MCF 10A (cell line): Measurements from ENCODE around the gene CAMK2G. TPM values are rescaled to one million over a fixed set of nuclear protein-coding genes. Genes with fewer than 3 reads are reported as not detected.
"Not testable (repeated sequence)": the region's sequence is repeated elsewhere in the genome, so short reads cannot be mapped to it uniquely, and the experiment has no call there.

ENCODE experiments used
- BruUV-seq: library from RNA; stranded (reverse); fragments of 400-500 nt; replicated peaks from 2 replicates; lab custom pipeline; 2021; lab: Mats Ljungman, UMichigan
- CTCF ChIA-PET: fragments of 300-600 bp; sonication (Branson Sonifier 250); formaldehyde crosslinking; extraction: SDS; loops from one replicate; lab custom pipeline; 2021; ENCODE audit warnings: antibody characterized with exemption, inconsistent platforms; lab: Yijun Ruan, JAX
- POLR2A ChIA-PET: fragments of 300-600, 350-650 bp; sonication (Branson Sonifier 250); formaldehyde crosslinking; extraction: SDS; loops from one replicate; lab custom pipeline; 2020; ENCODE audit warnings: antibody characterized with exemption, inconsistent platforms; lab: Yijun Ruan, JAX
- DNase-seq: peaks from one replicate; pipeline ENCODE4 v3.0.0-alpha.2; 2018; ENCODE audit not compliant: unreplicated experiment
- H3K27ac Mint-ChIP-seq: one replicate; pipeline ENCODE4 v1.8.0; 2022; ENCODE audit warnings: mild to moderate bottlenecking, low read depth, mixed read lengths; ENCODE audit not compliant: unreplicated experiment
- H3K27me3 Mint-ChIP-seq: one replicate; pipeline ENCODE4 v1.8.0; 2022; ENCODE audit warnings: mixed read lengths; ENCODE audit not compliant: insufficient read depth, unreplicated experiment
- H3K36me3 Mint-ChIP-seq: one replicate; pipeline ENCODE4 v1.8.0; 2022; ENCODE audit warnings: mild to moderate bottlenecking, moderate library complexity, mixed read lengths; ENCODE audit not compliant: insufficient read depth, unreplicated experiment
- H3K4me1 Mint-ChIP-seq: one replicate; pipeline ENCODE4 v1.8.0; 2022; ENCODE audit warnings: mixed read lengths; ENCODE audit not compliant: insufficient read depth, unreplicated experiment
- H3K4me3 Mint-ChIP-seq: one replicate; pipeline ENCODE4 v1.8.0; 2022; ENCODE audit warnings: mild to moderate bottlenecking, moderate library complexity, mixed read lengths; ENCODE audit not compliant: unreplicated experiment
- H3K9me3 Mint-ChIP-seq: one replicate; pipeline ENCODE4 v1.8.0; 2022; ENCODE audit warnings: mixed read lengths; ENCODE audit not compliant: unreplicated experiment
- CTCF ChIP-seq: fragments of 200-600 bp; IDR thresholded peaks from one replicate; pipeline ENCODE4 v1.8.0; 2022; ENCODE audit warnings: antibody characterized with exemption, mild to moderate bottlenecking; ENCODE audit not compliant: unreplicated experiment
- intact Hi-C: fragments of 100-400 bp; cut with micrococcal nuclease; formaldehyde crosslinking; loops from 2 replicates; pipeline ENCODE4 v1.14.1; 2022
- total RNA-seq: library from RNA; stranded (reverse); gene quantifications from 2 replicates; pipeline ENCODE4 v1.2.3, GENCODE V29; 2022

CAMK2G gene
- total RNA-seq, 1 experiment from 2014 or later = 10.9 TPM

DNA sequence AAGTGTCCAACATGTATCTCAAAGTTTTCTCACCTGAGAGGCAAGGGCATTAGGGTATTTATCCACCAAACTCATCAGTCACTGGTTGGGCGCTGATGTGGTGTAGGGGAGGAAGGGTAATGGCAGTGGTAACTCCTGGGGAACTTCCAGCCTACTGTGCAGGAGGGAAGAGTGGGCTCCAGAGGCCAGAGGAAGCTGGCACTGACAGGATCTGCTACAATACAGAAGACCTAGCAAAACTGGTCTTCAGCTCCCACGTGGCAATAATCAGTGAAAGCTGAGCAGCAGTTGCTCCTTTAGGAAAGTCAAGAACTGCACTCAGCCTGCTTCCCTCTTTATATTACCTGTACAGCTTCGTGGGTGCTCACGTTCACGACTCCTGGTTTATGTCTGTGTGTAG, 17.2 kb upstream of the CAMK2G start:
- no peaks in the 10 kb centered on the region for H3K36me3 Mint-ChIP-seq
- no peak overlapping the region for H3K4me3 Mint-ChIP-seq
- peaks cover 75% of the 10 kb centered on the region for H3K4me1 Mint-ChIP-seq
- ChIA-PET CTCF (interaction anchor here (0.6 to 21.1 kb wide), 5 partner anchors 29 to 271 kb away, joined by 3 to 658 read pairs (median 5); no protein-coding TSS in a partner anchor), POLR2A (interaction anchor here (1.3 to 12.9 kb wide), 4 partner anchors 18 to 121 kb away, joined by 3 to 361 read pairs (median 100); partner anchors contain the start of gene PLAU)
- no peaks in the 10 kb centered on the region for H3K9me3 Mint-ChIP-seq
- no peak for DNase-seq
- no peaks in the 10 kb centered on the region for H3K27me3 Mint-ChIP-seq
- intact Hi-C loops = no loop called here
- no TSS peak for BruUV-seq
- peak overlapping the region; percentile 23 for H3K27ac Mint-ChIP-seq
- no peak for TF ChIP-seq CTCF

- not testable (repeated sequence) for H3K9me3 Mint-ChIP-seq
These were observed 16.5 kb upstream of the CAMK2G start for GRCh38 chr10:73890830-73891229.

GRCh38 chr10:73890261-73890660, 15.9 kb upstream of the CAMK2G start:
- no peak for TF ChIP-seq CTCF
- Mint-ChIP-seq H3K27me3 (no peaks in the 10 kb centered on the region), H3K27ac (peak overlapping the region; percentile 50), H3K36me3 (no peaks in the 10 kb centered on the region), H3K4me3 (no peak overlapping the region), H3K9me3 (no peaks in the 10 kb centered on the region), H3K4me1 (peaks cover 80% of the 10 kb centered on the region)
- CTCF ChIA-PET = interaction anchor here (0.6 to 21.1 kb wide), 7 partner anchors 14 to 190 kb away, joined by 3 to 658 read pairs (median 5); no protein-coding TSS in a partner anchor
- no peak for DNase-seq
- POLR2A ChIA-PET = interaction anchor here (0.5 to 12.9 kb wide), 7 partner anchors 10 to 777 kb away, joined by 3 to 361 read pairs (median 51); partner anchors contain the start of gene PLAU
- no TSS peak for BruUV-seq
- intact Hi-C loops = no loop called here

More at GRCh38 chr10:73890830-73891229, 16.5 kb upstream of the CAMK2G start:
- Mint-ChIP-seq H3K27ac (peak overlapping the region; percentile 50), H3K4me1 (peaks cover 82% of the 10 kb centered on the region)
- BruUV-seq, H3K27me3 Mint-ChIP-seq, H3K4me3 Mint-ChIP-seq, DNase-seq, intact Hi-C loops, H3K36me3 Mint-ChIP-seq: not testable (repeated sequence)
- CTCF ChIA-PET = interaction anchor here (0.6 to 21.1 kb wide), 6 partner anchors 29 to 343 kb away, joined by 3 to 658 read pairs (median 4); no protein-coding TSS in a partner anchor
- POLR2A ChIA-PET = interaction anchor here (1.3 to 12.9 kb wide), 5 partner anchors 9 to 122 kb away, joined by 3 to 361 read pairs (median 88); partner anchors contain the start of gene PLAU

DNA sequence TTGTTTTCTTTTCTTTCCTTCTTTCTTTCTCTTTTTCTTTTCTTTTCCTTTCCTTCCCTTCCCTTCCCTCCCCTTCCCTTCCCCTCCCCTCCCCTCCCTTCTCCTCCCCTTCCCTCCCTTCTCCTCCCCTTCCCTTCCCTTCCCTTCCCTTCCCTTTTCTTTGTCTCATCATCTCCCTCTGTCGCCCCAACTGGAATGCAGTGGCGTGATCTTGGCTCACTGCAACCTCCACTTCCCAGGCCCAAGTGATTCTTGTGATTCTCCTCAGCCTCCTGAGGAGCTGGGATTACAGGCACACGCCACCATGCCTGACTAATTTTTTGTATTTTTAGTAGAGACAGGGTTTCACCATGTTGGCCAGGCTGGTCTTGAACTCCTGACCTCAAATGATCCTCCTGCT, 15.1 kb upstream of the CAMK2G start:
- DNase-seq, BruUV-seq, H3K9me3 Mint-ChIP-seq, H3K36me3 Mint-ChIP-seq, H3K27me3 Mint-ChIP-seq: not testable (repeated sequence)
- POLR2A ChIA-PET = interaction anchor here (0.6 to 12.9 kb wide), 15 partner anchors 11 to 778 kb away, joined by 3 to 361 read pairs (median 5); partner anchors contain the start of genes ADK, AP3M1, PLAU and VCL
- CTCF ChIA-PET = interaction anchor here (0.6 to 21.1 kb wide), 6 partner anchors 10 to 191 kb away, joined by 3 to 658 read pairs (median 38); no protein-coding TSS in a partner anchor
- intact Hi-C loops = loop anchor here (1.0 to 5.0 kb wide), 3 partner anchors 18 to 148 kb away; no protein-coding TSS in a partner anchor
- peaks cover 74% of the 10 kb centered on the region for H3K4me1 Mint-ChIP-seq
- peak overlapping the region; percentile 58 for H3K4me3 Mint-ChIP-seq
- peak overlapping the region; percentile 50 for H3K27ac Mint-ChIP-seq

DNA sequence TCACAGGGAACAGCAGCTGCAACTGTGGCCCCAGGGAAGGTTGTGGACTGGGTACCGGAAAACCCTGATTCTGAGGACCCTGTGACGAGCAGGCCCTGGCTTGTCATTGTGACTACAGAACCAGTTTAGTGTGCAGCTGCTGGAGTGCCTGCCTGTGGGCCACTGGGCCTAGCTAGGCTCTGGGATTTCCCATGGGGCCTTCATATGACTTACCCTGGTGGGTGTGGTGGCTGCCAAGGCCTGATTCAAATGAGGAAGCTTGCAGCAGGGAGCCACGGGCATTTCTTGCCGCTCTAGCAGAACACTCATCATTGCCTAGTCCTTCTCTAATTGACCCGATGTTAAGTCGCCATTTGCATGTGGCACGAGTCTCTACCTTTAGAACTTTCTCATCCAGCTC, 14.7 kb upstream of the CAMK2G start:
- peak; percentile 90 for DNase-seq
- BruUV-seq = no TSS peak
- POLR2A ChIA-PET = interaction anchor here (0.7 to 12.9 kb wide), 17 partner anchors 10 to 778 kb away, joined by 3 to 361 read pairs (median 9); partner anchors contain the start of genes ADK, AP3M1, CHCHD1 and PLAU
- intact Hi-C loops = loop anchor here (1.0 to 5.0 kb wide), 3 partner anchors 18 to 148 kb away; no protein-coding TSS in a partner anchor
- peaks cover 70% of the 10 kb centered on the region for H3K4me1 Mint-ChIP-seq
- no peaks in the 10 kb centered on the region for H3K36me3 Mint-ChIP-seq
- peak overlapping the region; percentile 50 for H3K27ac Mint-ChIP-seq
- CTCF ChIA-PET = interaction anchor here (0.6 to 21.1 kb wide), 8 partner anchors 10 to 192 kb away, joined by 3 to 658 read pairs (median 20); no protein-coding TSS in a partner anchor
- H3K27me3 Mint-ChIP-seq = no peaks in the 10 kb centered on the region
- no peaks in the 10 kb centered on the region for H3K9me3 Mint-ChIP-seq
- peak overlapping the region; percentile 58 for H3K4me3 Mint-ChIP-seq
- no peak for TF ChIP-seq CTCF
